Small intestine (tissue), 7 donors: ENCODE data around the gene LDLRAD2. TPM values are rescaled to one million over a fixed set of nuclear protein-coding genes. Genes with fewer than 3 reads are reported as not detected.
"Not testable (repeated sequence)": the region's sequence is repeated elsewhere in the genome, so short reads cannot be mapped to it uniquely, and the experiment has no call there.

Experiments
- DNase-seq, 2 donors: peaks; one replicate each; pipeline versions ENCODE4 v3.0.0 to v3.0.0-alpha.2; 2013
- FAIRE-seq: peaks from 2 replicates; lab custom pipeline; 2012; peaks lifted over from hg19 to GRCh38; lab: Jason Lieb, UNC
- H3K27ac ChIP-seq, 3 donors: one replicate each; pipeline ENCODE4 v1.5.1; 2013; ENCODE audit warnings: low read length in 2 of 3, mild to moderate bottlenecking in 2 of 3, control low read depth in 1 of 3, inconsistent platforms in 1 of 3, low read depth in 1 of 3, moderate library complexity in 1 of 3
- H3K27me3 ChIP-seq, 3 donors: one replicate each; pipeline ENCODE4 v1.6.1; 2013; ENCODE audit warnings: low read length in 3 of 3, inconsistent platforms in 1 of 3; ENCODE audit not compliant: control insufficient read depth in 3 of 3, insufficient read depth in 3 of 3
- H3K36me3 ChIP-seq, 3 donors: one replicate each; pipeline ENCODE4 v1.6.1; 2013; ENCODE audit warnings: low read length in 3 of 3, inconsistent platforms in 1 of 3, low read depth in 1 of 3, mild to moderate bottlenecking in 1 of 3, moderate library complexity in 1 of 3; ENCODE audit not compliant: control insufficient read depth in 3 of 3, insufficient read depth in 2 of 3
- H3K4me1 ChIP-seq, 3 donors: one replicate each; pipeline ENCODE4 v1.6.1; 2013; ENCODE audit warnings: low read length in 2 of 3, inconsistent platforms in 1 of 3, low read depth in 1 of 3, mild to moderate bottlenecking in 1 of 3, moderate library complexity in 1 of 3; ENCODE audit not compliant: control insufficient read depth in 3 of 3, insufficient read depth in 2 of 3
- H3K4me3 ChIP-seq, 3 donors: one replicate each; pipeline ENCODE4 v1.5.1; 2013; ENCODE audit warnings: low read length in 3 of 3, control low read depth in 1 of 3, inconsistent platforms in 1 of 3, low read depth in 1 of 3, mild to moderate bottlenecking in 1 of 3, moderate library complexity in 1 of 3
- H3K9me3 ChIP-seq, 2 donors: one replicate each; pipeline ENCODE4 v1.6.1; 2013; ENCODE audit warnings: low read depth in 1 of 2, low read length in 1 of 2; ENCODE audit not compliant: control insufficient read depth in 2 of 2, insufficient read depth in 1 of 2
- WGBS, 3 donors: extraction: QIAGEN DNeasy Blood & Tissue Kit; methylation state at CpG; one replicate each; pipeline ENCODE4 v1.1.7; 2013; 5-methylcytosine and 5-hydroxymethylcytosine counted together
- polyA plus RNA-seq, 4 donors: library from polyadenylated mRNA; stranded (reverse) in 3 of 4; unstranded in 1 of 4; fragments of 200-250 nt in 3 of 4; fragments of 120-200 nt in 1 of 4; gene quantifications; one replicate each; pipeline versions ENCODE4 v1.2.1 to v1.2.3, GENCODE V29; 2013
- donor health status: healthy with polysubstance abuse.
- donor health status: control.
- donor health status: control.
- donor health status: Bipolar disorder and iron deficiency.
- donor health status: healthy.

Gene LDLRAD2
- polyA plus RNA-seq, 4 donors, result 0.22 to 1.7 (median 0.83) TPM

GRCh38 chr1:21779613-21780521 is 32.2 kb upstream of the LDLRAD2 start:
- 74 to 89% (median 79%) methylated on average over 12 of the region's 12 CpGs for WGBS, 3 donors
- FAIRE-seq (no peak), DNase-seq (no peak)
- no peaks in the 10 kb centered on the region for H3K27me3 ChIP-seq
- peaks cover 0 to 4% of the 10 kb centered on the region in 2 donors for H3K9me3 ChIP-seq
- peak overlapping the region in 1 of 3 donors; percentile 39 for H3K27ac ChIP-seq
- H3K36me3 ChIP-seq, result peaks cover 0 to 7% (median 0%) of the 10 kb centered on the region in 3 donors
- no peak overlapping the region for H3K4me3 ChIP-seq
- peaks cover 0 to 6% (median 5%) of the 10 kb centered on the region in 3 donors for H3K4me1 ChIP-seq

DNA sequence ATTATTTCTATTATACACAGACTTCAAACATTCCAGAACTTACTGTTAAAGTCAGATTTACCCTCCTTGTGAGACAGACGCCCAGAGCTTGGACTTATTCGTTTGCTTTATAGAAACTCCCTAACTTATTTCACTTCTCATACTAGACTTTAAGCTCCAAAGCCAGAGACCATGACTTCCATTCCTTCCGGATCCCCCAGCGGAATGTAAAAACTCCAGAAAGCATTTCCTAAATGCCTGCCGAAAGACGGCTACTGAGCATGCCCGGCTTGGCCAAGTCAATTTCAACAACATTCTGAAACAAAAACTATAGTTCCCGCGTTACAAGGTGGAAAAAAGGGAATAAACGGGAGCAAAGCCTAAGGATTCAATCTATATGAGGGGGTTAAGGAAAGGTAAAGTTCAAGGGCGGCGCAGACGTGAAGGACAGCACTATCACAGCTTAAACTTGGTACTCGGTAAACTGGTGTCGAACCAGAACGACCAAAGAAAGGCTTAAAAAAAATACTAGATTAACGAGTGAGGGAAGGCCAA is 30.2 kb upstream of the LDLRAD2 start:
- H3K27ac ChIP-seq, result peak overlapping the region; percentile 98 to 99 (median 99)
- H3K36me3 ChIP-seq, result peaks cover 0 to 2% (median 0%) of the 10 kb centered on the region in 3 donors
- H3K4me3 ChIP-seq, result peak overlapping the region; percentile 77 to 83 (median 77)
- DNase-seq, result peak; percentile 33 to 60
- peaks cover 0 to 6% (median 5%) of the 10 kb centered on the region in 3 donors for H3K4me1 ChIP-seq
- no peaks in the 10 kb centered on the region for H3K27me3 ChIP-seq
- 1 to 2% (median 1%) methylated on average over 17 of the region's 17 CpGs for WGBS, 3 donors
- FAIRE-seq, result no peak
- peaks cover 0 to 4% of the 10 kb centered on the region in 2 donors for H3K9me3 ChIP-seq

- WGBS, 3 donors, result 0 to 1% (median 0%) methylated on average over 31 to 37 of the region's 37 CpGs
Measured at GRCh38 chr1:21782349-21782867, 29.7 kb upstream of the LDLRAD2 start.

GRCh38 chr1:21782868-21783678 is 29.0 kb upstream of the LDLRAD2 start, which contains the start of gene USP48:
USP48 (minus strand) TSS chr1:21783149; CDS start chr1:21782957, 192 bp downstream.
- no peak for FAIRE-seq

More at GRCh38 chr1:21782349-21782867, 29.7 kb upstream of the LDLRAD2 start:
- no peaks in the 10 kb centered on the region for H3K36me3 ChIP-seq
- peak in 1 of 2 donors; percentile 57 for DNase-seq
- H3K27ac ChIP-seq, result peak overlapping the region; percentile 98 to 99 (median 99)
- no peaks in the 10 kb centered on the region for H3K27me3 ChIP-seq
- H3K4me3 ChIP-seq, result peak overlapping the region; percentile 77 to 83 (median 77)
- FAIRE-seq, result no peak
- peaks cover 0 to under 1% of the 10 kb centered on the region in 2 donors for H3K9me3 ChIP-seq
- peaks cover 0 to 6% (median 5%) of the 10 kb centered on the region in 3 donors for H3K4me1 ChIP-seq

DNA sequence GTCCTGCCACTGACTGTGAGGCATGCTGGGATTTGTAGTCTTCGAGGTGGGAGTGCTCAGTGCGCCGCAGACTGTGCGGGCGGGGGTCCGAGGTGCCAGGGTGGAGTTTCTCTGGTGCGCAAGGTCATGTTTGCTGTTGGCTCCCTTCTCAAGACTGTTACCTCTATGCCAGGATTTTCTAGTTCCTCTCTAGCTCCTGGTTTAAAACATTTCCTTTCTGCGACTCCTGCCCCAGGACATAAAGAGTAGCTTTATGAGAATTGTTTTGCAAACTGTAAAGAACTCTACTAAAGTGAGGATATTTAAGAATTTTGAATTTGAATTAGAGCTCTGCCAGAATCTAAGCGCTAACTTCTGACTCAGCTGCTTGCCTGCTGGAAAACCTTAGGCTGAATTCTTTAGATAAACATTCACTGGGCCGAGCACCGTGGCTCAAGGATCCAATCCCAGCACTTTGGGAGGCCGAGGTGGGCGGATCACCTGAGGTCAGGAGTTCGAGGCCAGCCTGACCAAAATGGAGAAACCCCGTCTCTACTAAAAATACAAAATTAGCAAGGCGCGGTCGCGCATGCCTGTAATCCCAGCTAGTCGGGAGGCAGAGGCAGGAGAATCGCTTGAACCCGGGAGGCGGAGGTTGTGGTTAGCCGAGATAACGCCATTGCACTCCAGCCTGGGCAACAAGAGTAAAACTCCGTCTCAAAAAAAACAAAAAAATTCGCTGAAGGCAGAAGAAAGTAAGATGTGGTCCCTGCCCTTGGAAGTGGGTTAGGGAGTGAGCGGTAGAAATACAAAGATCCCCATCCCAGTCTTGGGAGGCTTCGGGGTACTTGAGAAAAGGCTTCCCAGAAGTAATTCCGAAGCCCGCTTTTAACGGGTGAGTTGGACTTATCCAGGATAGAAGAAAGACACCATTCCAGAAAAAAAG is 28.1 kb upstream of the LDLRAD2 start:
- H3K4me1 ChIP-seq, result peaks cover 0 to 6% (median 5%) of the 10 kb centered on the region in 3 donors
- WGBS, 3 donors, result 46 to 54% (median 47%) methylated on average over 32 of the region's 32 CpGs
- no peak for FAIRE-seq
- no peaks in the 10 kb centered on the region for H3K9me3 ChIP-seq
- DNase-seq, result peak in 1 of 2 donors; percentile 98
- no peaks in the 10 kb centered on the region for H3K36me3 ChIP-seq
- no peaks in the 10 kb centered on the region for H3K27me3 ChIP-seq
- peak overlapping the region in 2 of 3 donors; percentile 77 to 83 for H3K4me3 ChIP-seq
- peak overlapping the region; percentile 98 to 99 (median 99) for H3K27ac ChIP-seq

More at GRCh38 chr1:21782868-21783678, 29.0 kb upstream of the LDLRAD2 start, which contains the start of gene USP48:
- H3K4me3 ChIP-seq, result peak within 1 kb of the TSS; percentile 77 to 83 (median 77)
- H3K27ac ChIP-seq, result peak within 1 kb of the TSS; percentile 98 to 99 (median 99)
- peaks cover 0 to 6% (median 5%) of the 10 kb centered on the region in 3 donors for H3K4me1 ChIP-seq
- H3K36me3 ChIP-seq, result no peaks in the 10 kb centered on the region
- no peaks in the 10 kb centered on the region for H3K27me3 ChIP-seq
- WGBS, 3 donors, result 0% methylated on average over 67 to 82 of the region's 82 CpGs
- peak; percentile 98 to 99 for DNase-seq
- no peaks in the 10 kb centered on the region for H3K9me3 ChIP-seq

- WGBS, 3 donors, result 90 to 92% (median 91%) methylated on average over 9 of the region's 9 CpGs
- FAIRE-seq, H3K4me3 ChIP-seq, H3K27me3 ChIP-seq, H3K27ac ChIP-seq, H3K4me1 ChIP-seq, H3K9me3 ChIP-seq, DNase-seq, H3K36me3 ChIP-seq: not testable (repeated sequence)
Measured at GRCh38 chr1:21785764-21786163, 26.3 kb upstream of the LDLRAD2 start.

GRCh38 chr1:21786640-21787039 is 25.4 kb upstream of the LDLRAD2 start:
- DNase-seq, result no peak
- no peak for FAIRE-seq

More at GRCh38 chr1:21786640-21787039, 25.4 kb upstream of the LDLRAD2 start:
- Histone ChIP-seq H3K27me3 (no peaks in the 10 kb centered on the region), H3K4me1 (no peaks in the 10 kb centered on the region), H3K27ac (no peak overlapping the region), H3K4me3 (no peak overlapping the region), H3K9me3 (no peaks in the 10 kb centered on the region), H3K36me3 (no peaks in the 10 kb centered on the region)
- WGBS, 3 donors, result 78 to 86% (median 81%) methylated on average over 2 of the region's 2 CpGs
